Epithelial cell of esophagus (primary cell): ENCODE measurements around the gene EPHB1.

ENCODE experiments used
- DNase-seq: peaks from one replicate; pipeline ENCODE4 v3.0.0; 2010; ENCODE audit warnings: low read depth
- H3K4me3 ChIP-seq: 2 replicates; pipeline ENCODE4 v1.5.1; 2011; ENCODE audit warnings: mild to moderate bottlenecking, low read length, control low read depth
- TF ChIP-seq, protein P1 (sequence below): IDR thresholded peaks from 2 replicates; pipeline ENCODE4 v1.5.1; 2011; ENCODE audit warnings: low read depth, mild to moderate bottlenecking, low read length, control low read depth, inconsistent platforms; ENCODE audit not compliant: insufficient read depth; ENCODE audit errors: missing control alignments

The EPHB1 gene

DNA sequence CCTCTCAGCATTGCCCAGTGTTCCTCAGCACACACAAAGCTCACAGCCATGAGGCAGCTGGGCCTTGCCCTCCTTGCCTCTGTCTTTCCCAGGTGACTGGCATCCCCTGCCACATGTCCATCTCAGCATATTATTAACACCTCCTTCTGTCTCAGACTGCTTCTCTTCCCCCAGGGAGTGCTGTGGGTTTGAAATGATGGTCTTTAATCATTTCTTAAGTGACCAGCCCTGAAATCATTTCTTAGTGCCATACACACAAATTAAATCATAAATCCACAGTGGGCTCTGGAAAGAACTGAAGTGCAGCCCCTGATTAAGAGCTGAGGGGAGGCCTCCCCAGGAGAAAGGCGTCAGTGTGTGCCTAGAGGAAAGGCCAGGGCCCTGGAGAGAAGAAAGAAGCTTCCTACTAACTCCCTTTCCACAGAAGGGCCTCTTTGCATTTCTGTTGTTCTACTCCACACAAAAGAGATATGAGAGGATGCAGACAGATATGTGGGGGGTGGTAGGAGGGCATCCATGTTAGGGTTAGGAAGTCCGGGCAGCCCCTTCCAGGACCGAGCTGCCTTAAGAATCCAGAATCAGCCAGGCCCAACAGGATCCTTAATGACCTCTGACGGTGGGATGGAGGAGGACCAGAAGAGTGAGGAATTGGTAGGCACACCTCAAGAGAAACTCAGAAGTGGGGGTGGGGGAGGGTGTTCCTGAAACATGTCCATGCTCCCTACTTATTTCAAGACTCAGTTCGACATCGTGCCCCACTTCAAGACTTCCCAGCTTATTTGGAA, 290.8 kb downstream of the EPHB1 start:
- TF ChIP-seq, protein P1, sequence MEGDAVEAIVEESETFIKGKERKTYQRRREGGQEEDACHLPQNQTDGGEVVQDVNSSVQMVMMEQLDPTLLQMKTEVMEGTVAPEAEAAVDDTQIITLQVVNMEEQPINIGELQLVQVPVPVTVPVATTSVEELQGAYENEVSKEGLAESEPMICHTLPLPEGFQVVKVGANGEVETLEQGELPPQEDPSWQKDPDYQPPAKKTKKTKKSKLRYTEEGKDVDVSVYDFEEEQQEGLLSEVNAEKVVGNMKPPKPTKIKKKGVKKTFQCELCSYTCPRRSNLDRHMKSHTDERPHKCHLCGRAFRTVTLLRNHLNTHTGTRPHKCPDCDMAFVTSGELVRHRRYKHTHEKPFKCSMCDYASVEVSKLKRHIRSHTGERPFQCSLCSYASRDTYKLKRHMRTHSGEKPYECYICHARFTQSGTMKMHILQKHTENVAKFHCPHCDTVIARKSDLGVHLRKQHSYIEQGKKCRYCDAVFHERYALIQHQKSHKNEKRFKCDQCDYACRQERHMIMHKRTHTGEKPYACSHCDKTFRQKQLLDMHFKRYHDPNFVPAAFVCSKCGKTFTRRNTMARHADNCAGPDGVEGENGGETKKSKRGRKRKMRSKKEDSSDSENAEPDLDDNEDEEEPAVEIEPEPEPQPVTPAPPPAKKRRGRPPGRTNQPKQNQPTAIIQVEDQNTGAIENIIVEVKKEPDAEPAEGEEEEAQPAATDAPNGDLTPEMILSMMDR = no peak
- no peak for DNase-seq
- no peak overlapping the region for H3K4me3 ChIP-seq

DNA sequence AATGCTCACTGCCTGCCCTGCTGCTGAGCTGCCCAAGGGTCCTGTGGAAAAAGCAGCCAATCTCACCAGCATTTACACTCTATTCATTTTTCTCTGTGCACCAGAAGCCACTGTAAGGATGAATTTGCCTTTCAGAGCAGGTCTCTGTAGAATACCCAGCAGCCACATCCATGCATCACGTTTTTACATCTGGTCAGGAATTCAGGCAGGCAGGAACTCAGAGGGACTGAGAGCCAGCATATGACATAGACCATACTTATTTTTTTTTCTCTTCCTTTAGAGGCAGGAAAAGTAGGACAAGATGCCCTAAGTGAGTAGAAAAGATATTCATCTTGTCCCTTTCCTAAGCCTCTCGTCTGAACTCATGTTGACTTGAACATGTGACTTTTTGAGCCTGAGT, 292.7 kb downstream of the EPHB1 start:
- no peak overlapping the region for H3K4me3 ChIP-seq
- no peak for DNase-seq

DNA sequence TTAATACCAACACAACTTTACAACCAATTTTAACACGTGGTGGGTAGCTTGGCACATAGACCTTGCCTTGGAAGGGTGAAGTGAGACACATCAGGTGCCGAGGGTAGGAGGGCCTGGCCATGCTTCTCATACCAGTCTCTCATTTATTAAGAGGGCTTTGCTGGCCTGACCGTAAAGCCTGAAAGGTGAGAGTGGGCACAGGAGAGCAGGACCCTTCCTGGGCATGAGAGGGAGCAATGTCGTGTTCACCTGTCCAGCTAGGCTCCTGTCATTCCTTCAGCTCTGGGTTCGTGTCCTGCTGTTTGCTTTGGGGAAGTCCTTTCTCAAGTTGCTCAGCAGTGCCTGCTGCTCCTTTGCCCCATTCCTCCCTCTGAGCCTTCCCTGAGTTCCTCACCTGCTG, 294.4 kb downstream of the EPHB1 start:
- no peak for DNase-seq
- no peak overlapping the region for H3K4me3 ChIP-seq
- TF ChIP-seq, protein P1 = no peak

More for the DNA sequence above, 292.7 kb downstream of the EPHB1 start:
- TF ChIP-seq, protein P1 = no peak

DNA sequence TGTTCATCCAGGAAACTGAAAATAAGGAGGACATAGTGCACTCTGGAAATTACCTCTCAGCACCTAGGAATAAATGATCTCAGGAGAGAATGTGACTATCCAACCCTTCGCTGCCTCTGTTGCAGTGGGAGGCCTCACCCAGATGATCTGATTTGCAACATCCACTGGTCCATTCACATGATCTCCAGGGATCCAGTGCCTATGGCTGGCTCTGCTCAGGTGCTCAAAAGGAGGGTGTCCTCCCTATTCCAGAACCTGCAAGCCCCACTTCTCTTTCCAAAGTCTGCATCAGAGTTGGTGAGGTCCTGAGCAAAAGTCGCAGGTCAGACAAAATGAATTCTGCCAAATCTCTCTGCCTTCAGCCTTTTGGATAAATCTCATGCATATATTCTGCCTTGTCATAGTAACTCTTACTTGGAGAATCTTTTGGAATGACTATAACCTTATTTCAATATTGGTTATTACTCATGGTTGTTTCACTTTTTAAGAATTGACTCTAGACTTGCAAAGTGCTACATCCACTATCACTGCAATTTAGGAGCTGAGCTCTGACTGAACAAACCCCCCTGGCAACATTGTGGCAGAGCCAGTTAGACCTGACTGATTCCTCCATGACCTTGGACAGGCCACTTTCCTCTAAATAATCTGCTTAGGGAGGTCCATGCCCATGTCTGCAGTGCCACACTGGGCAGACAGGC, 295.1 kb downstream of the EPHB1 start:
- no peak for DNase-seq
- H3K4me3 ChIP-seq = no peak overlapping the region
- TF ChIP-seq, protein P1 = no peak

DNA sequence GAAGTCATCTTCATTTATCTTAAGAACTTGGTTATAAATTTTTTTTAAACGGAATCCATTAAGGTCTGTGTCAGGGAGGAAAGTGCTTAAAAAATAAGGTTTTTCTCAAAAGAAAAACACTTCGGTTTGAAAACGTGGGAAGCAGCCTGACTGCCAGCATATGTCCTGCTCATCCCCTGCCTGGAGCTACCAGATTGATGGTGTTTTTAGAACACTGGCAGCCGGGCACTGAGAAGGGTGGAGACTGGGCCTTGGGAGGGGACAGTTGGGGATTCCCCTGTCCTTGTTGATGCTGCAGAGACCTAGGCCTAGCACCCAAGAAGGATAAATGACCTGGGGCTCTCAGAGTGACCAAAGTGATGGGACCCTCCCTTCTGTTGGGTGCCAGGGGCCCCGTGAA, 296.9 kb downstream of the EPHB1 start:
- TF ChIP-seq, protein P1 = no peak
- H3K4me3 ChIP-seq = no peak overlapping the region
- DNase-seq = no peak

DNA sequence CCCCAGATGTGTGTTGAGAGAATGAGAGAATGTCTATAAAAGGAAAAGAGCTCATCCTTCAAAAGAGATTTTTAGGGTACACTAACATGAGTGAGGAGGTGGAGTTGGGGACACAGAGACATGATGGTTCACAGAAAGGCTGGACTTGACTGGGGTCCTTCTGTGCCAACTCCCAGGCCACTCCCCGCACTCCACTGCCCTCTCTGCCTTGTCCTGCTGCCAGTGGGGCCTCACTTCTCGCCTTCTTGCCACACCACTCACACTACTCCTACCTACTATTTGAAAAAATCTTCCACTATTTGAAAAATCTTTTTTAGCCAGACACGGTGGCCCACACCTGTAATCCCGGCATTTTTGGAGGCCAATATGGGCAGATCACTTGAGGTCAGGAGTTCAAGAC, 298.1 kb downstream of the EPHB1 start:
- no peak for DNase-seq
- TF ChIP-seq, protein P1 = no peak

More for the DNA sequence above, 298.1 kb downstream of the EPHB1 start:
- H3K4me3 ChIP-seq = no peak overlapping the region
